ENCODE data around the gene HOXD9.

DNA sequence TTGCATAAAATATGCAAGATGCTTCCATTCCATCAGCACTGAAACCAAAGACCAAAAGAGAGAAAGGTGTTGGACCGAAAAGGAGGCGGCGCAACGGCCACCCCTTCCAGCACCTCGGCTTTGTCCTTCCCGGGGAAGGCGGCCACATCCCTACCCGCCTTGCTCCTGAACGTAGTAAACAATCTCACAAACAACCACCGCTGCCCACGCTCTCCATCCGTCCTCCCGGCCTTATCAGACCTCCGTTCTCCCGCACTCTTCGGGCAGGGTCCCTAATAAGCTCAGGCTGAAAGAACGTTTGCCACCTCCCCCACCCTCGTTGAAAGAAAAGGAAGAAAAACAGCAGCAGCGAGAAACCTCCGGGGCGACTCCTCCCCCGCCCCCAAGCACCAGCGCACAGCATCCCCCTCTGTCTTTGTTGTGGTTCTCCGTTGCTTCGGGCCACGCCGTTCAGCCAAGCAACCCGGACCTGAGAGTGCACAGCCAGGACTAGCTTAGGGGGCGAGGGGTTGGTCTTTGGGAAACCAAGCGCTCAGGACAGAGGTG lies 43.2 kb upstream of the HOXD9 start:
- TF ChIP-seq, protein P1, sequence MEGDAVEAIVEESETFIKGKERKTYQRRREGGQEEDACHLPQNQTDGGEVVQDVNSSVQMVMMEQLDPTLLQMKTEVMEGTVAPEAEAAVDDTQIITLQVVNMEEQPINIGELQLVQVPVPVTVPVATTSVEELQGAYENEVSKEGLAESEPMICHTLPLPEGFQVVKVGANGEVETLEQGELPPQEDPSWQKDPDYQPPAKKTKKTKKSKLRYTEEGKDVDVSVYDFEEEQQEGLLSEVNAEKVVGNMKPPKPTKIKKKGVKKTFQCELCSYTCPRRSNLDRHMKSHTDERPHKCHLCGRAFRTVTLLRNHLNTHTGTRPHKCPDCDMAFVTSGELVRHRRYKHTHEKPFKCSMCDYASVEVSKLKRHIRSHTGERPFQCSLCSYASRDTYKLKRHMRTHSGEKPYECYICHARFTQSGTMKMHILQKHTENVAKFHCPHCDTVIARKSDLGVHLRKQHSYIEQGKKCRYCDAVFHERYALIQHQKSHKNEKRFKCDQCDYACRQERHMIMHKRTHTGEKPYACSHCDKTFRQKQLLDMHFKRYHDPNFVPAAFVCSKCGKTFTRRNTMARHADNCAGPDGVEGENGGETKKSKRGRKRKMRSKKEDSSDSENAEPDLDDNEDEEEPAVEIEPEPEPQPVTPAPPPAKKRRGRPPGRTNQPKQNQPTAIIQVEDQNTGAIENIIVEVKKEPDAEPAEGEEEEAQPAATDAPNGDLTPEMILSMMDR (IDR thresholded peaks at IDR 0.05) = no peak
- no peak for TF ChIP-seq EP300 (IDR thresholded peaks at IDR 0.05; ENCODE audit: borderline replicate concordance in 1 of 2, low read depth in 1 of 2, low read length in 1 of 2)
- TF ChIP-seq NFIC (IDR thresholded peaks at IDR 0.05; ENCODE audit: borderline replicate concordance) = no peak
- no peak for TF ChIP-seq EZH2phosphoT487 (IDR thresholded peaks at IDR 0.05; ENCODE audit: borderline replicate concordance, low read depth)
- TF ChIP-seq JUND (IDR thresholded peaks at IDR 0.05) = no peak
- TF ChIP-seq TCF12 (IDR thresholded peaks at IDR 0.05) = no peak
- TF ChIP-seq, protein P2, sequence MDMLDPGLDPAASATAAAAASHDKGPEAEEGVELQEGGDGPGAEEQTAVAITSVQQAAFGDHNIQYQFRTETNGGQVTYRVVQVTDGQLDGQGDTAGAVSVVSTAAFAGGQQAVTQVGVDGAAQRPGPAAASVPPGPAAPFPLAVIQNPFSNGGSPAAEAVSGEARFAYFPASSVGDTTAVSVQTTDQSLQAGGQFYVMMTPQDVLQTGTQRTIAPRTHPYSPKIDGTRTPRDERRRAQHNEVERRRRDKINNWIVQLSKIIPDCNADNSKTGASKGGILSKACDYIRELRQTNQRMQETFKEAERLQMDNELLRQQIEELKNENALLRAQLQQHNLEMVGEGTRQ (IDR thresholded peaks at IDR 0.05; ENCODE audit: borderline replicate concordance, low read depth, low read length) = no peak
- no peak for TF ChIP-seq NRF1 (IDR thresholded peaks at IDR 0.05; ENCODE audit: low read depth, low read length)
- TF ChIP-seq RAD21 (IDR thresholded peaks at IDR 0.05; ENCODE audit: low read length) = no peak
